Inflammatory macrophage treated with lipopolysaccharide for 4 hours (primary cell): ENCODE data around the gene UBP1.
A peak's percentile ranks its signal among the peaks of the same experiment; 100 is the strongest.
"Not testable (repeated sequence)": the region's sequence is repeated elsewhere in the genome, so short reads cannot be mapped to it uniquely, and the experiment has no call there.

Experiments used
- DNase-seq: peaks from one replicate; pipeline ENCODE4 v3.0.0-alpha.2; 2020

UBP1 gene

DNA sequence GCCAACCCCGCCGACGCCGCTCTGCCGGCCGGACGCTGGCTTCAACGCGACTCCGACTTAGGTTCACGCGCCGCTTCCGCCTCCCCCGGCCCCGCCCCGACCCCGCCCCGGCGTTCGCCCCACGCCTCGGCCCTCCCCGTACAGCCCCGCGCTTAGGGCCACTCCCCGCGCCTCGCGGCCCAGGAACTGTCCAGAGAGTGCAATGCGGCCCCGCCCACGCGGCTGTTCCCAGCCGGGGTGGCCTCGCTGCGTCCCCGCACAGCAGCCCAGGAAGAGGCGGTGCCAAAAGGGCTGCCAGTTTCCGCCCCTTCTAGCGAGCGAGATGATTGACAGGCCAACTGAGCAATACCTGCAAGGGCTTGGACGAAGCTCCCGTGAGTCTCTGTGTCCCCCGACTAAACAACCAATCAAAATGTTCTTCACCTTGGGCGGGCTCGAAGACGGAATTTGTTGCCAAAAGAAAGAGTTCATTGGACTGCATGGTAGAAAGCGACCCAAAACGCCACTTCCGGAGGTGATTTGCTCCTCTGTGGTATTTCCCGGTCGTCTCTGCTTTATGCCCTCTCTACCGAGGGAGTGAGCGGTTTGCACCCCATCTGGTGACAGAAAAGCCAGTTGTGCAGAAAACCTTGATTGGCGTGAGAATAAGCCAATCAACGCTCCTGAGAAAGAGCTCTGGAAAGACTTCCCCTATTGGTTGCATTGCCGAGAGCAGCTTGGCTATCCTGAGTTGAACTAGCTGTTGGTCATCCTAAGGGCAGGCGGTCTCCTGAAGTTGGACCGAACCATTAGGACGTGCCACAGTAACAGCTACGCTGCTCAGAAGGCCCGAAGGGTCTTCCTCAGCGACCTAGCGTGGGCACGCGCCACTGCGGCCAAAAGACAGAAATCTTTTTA lies at the start of gene UBP1:
Gene UBP1, minus strand, starts transcription at position 78 of the 897 bp plus-strand sequence. CDS start 557 bp downstream, outside the sequence.
- DNase-seq, result peak; percentile 100

DNA sequence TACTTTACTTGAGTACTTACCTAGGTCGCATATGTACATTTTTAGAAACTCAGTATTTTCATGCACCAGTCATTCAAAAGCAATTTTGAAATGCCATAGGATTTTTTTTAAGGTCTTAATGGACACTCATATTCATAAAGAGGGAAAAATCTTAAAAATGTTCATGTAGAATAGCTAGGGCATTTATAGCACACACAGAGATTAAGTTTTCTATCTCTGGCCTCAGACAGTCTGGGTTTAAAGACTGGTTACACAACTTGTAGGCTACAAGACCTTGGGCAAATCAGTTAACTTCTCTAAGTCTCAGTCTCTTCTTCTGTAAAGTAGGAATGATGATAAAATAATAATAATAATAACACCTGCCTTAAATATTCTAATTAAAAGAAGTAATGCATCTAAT lies 48.5 kb upstream of the UBP1 start:
- no peak for DNase-seq

- DNase-seq, result no peak
Measured at GRCh38 chr3:33488246-33488645, 48.0 kb upstream of the UBP1 start.

GRCh38 chr3:33482111-33482521 lies 41.9 kb upstream of the UBP1 start:
- no peak for DNase-seq

DNA sequence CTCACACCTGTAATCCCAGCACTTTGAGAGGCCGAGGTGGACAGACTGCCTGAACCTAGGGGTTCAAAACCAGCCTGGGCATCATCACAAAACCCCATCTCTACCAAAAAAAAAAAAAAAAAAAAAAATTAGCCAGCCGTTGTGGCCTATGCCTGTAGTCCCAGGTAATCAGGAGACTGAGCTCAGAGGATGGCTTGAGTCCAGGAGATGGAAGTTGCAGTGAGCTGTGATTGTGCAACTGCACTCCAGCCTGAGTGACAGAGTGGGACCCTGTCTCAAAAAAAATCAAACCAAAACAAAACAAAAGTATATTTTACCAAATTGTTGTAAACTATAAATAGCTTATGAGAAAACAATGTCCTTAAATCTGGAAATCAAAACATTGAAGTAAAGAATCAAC lies 34.7 kb upstream of the UBP1 start:
- no peak for DNase-seq

GRCh38 chr3:33473813-33474212 lies 33.6 kb upstream of the UBP1 start:
- no peak for DNase-seq

DNA sequence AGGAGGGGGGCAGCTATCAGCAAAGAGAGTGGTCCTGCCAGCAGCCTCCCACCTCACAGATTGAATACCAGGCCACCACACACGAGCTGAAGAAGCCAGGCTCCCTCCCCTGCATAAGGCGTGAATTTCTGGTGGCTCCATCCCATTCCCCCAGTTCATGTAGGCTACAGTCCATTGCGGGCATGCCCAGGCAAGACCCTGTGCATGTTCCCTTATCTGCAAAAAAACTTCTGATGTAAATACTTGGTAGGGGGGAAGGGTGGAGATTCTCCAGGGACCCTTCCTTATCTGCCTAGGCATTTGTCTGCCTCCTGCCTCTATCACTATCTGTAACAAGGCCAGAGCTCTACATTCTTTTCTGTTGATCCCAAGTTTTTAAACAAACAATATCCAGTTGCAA lies 27.6 kb upstream of the UBP1 start:
- DNase-seq, result no peak

DNA sequence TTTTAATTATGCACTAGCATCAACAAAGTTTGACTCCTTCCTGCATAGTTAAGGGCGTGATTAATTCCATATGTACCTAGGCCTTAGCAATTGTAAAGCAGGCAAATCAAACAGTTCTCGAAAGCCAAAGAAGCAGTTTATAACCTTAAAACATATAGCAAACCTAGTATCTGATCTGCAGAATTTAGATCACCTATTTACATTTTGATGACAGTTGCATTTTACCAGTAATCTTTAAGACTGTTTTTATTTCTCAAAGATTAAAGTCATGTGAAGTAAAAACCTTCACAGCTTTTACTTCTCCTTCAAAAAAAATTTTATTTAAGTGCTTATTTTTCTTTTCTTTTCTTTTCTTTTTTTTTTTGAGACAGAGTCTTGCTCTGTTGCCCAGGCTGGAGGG lies 20.9 kb upstream of the UBP1 start:
- no peak for DNase-seq

DNA sequence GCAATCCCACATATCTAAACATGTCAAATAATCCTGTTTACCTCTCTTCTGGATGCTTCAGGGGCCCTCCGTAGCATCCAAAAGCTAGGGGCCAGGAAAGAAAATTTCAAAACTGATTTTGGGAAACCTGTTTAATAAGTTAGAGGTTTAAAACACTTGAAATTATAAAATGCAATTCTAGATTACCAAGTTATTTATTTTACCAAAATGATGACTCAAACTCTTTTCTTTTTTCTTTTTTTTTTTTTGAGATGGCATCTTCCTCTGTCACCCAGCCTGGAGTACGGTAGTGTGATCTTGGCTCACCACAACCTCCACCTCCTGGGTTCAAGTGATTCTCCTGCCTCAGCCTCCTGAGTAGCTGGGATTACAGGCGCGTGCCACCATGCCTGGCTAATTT lies 19.4 kb upstream of the UBP1 start:
- not testable (repeated sequence) for DNase-seq

DNA sequence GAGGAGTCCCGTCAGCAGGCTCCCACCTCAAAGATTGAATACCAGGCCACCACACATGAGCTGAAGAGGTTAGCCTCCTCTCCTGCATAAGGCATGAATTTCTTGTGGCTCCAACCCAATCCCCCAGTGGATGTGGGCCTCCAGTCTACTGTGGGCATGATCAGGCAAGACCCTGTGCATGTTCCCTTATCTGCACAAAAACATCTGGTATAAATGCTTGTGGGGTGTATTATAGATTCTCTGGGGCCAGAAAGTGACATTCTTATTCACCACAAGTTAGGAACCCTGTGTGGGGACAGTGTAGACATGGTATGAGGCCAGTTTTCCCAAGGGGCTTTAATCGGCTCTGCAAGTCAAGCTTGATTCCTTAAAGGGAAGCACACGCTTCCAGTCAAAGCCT lies 18.2 kb upstream of the UBP1 start:
- DNase-seq, result no peak

DNA sequence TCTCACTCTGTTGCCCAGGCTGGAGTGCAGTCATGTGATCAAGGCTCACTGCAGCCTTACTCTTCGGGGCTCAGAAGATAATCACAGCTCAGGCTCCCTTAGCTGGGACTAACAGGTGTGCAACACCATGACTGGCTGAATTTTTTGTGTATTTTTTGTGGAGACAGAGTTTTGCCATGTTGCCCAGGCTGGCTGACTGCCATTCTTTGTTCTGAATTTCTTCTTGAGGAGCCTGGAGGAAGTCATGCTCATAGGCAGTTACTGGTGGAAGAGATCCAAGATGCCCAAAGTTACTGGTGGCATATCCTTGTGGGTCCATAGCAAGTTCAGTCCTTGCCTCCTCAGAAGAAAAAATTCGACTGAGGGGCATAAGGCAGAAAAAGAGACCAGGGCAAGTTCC lies 16.6 kb upstream of the UBP1 start:
- DNase-seq, result no peak

DNA sequence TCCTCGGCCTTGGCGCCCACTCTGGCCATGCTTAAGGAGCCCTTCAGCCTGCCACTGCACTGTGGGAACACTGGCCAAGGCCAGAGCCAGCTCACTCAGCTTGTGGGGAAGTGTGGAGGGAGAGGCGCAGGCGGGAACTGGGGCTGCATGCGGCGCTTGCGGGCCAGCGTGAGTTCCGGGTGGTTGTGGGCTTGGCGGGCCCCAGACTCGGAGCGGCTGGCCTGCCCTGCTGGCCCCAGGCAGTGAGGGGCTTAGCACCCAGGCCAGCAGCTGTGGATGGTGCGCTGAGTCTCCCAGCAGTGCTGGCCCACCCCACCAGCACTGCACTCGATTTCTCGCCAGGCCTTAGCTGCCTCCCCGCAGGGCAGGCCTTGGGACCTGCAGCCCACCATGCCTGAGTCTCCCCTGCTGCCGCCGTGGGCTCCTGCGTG lies 13.1 kb upstream of the UBP1 start:
- DNase-seq, result no peak

DNA sequence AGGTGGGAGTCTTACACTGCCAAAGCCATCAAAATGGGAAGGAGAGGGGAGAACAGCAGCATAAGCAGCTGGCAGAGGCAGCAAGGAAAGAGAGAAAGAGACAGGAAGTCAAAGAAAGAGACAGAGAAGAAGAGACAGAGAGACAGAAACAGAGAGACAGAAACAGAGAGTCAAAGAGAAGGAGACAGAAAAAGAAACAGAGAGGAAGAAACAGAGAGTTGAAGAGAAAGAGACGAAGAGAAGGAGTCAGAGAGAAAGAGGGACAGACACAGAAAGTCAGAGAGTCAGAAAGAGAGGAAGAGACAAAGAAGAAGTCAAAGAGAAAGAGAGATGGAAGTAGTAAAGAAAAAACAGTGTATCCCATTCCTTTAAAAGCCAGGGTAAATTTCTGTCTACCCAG lies 11.8 kb upstream of the UBP1 start:
- not testable (repeated sequence) for DNase-seq

DNA sequence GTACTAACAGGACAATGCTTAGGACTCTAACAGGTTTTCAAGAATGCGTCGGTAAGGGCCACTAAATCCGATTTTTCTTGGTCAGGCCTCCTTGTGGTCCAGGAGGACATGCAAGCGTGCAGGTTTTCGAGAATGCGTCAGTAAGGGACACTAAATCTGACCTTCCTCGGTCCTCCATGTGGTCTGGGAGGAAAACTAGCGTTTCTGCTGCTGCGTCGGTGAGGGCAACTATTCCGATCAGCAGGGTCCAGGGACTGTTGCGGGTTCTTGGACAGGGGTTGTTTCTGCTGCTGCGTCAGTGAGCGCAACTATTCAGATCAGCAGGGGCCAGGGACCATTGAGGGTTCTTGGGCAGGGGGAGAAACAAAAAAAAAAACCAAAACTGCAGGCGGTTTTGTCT lies 7.8 kb upstream of the UBP1 start:
- no peak for DNase-seq

DNA sequence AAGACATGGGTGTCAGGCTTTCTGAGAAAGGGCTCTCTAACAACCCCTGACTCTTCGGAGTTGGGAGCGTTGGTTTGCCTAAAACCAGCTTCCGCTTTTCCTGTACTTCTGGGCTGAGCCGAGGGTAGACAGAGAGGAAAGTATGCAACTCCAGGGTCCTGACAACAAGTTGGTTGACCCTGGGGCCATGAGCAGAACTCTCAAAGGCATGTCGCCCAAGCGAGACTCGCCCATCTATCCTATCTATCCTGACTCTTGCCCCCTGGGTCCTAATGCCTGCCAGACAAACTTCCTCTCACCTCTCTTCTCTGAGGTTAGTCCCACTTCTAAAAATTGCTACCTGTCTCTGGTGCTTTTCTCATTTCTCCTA lies 7.0 kb upstream of the UBP1 start:
- not testable (repeated sequence) for DNase-seq

DNA sequence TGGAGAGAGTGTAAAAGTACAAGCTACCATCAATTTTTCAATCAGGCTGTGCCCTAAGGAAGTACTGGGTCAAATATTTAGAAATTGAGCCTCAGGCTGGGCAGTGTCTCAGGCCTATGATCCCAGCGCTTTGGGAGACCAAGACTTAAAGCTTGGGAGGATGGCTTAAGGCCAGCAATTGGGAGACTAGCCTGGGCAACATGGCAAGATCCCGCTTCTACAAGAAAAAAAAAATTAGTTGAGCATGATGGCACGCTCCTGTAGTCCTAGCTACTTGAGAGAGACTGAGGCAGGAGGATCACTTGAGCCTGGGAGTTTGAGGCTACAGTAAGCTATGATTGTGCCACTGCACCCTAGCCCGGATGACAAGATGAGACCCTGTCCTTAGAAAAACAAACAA lies 2.0 kb upstream of the UBP1 start:
- DNase-seq, result no peak

DNA sequence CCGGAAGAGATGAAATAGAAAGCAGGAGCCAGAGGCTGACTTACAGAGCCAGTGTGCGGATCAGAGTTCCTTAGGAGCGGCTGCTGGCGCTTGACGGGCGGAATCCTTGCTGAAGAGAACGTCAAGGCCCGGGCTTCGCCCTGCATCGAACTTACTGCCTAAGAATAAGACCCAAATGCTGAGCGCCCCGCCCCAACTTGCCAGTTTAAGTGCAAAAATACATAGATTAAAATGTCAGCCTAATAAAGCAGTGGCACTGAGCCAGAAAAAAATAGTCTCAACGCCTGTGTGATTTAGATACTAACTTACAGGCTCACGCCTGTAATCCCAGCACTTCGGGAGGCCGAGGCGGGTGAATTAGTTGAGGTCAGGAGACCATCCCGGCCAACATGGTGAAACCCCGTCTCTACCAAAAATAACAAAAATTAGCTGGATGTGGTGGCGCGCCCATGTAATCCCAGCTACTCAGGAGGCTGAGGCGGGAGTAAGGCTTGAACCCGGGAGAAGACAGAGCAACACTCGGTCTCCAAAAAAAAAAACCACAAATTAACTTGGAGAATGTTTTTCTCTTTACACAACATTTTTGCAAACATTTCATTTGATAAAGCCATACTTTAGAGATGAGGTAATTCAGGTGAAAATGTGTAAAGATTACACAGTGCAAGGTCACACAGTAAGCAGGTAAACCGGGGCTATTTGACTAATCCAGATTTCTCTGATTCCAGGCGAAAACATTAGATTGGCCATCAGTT lies 1.2 kb upstream of the UBP1 start:
- DNase-seq, result no peak

- peak; percentile 40 for DNase-seq
Measured at GRCh38 chr3:33439546-33440327, 468 bp downstream of the UBP1 start.

GRCh38 chr3:33438881-33439545 lies 1.2 kb downstream of the UBP1 start:
- DNase-seq, result peak; percentile 63

GRCh38 chr3:33438284-33438668 lies 1.9 kb downstream of the UBP1 start:
- peak; percentile 59 for DNase-seq

- DNase-seq, result peak; percentile 46
Measured at GRCh38 chr3:33437556-33438283, 2.5 kb downstream of the UBP1 start.

- no peak for DNase-seq
Measured at GRCh38 chr3:33433843-33434242, 6.4 kb downstream of the UBP1 start.
